K562 (cell line): Measurements from ENCODE around the gene USP49. TPM values are rescaled to one million over a fixed set of nuclear protein-coding genes. Genes with fewer than 3 reads are reported as not detected.
A peak's percentile ranks its signal among the peaks of the same experiment; 100 is the strongest.

Experiments used
- MECOM ChIP-seq: fragments of 250-450 bp; sonication (Bioruptor Pico); IDR thresholded peaks from 2 replicates; pipeline ENCODE4 v1.8.0; 2022; ENCODE audit warnings: inconsistent platforms
- NFIC ChIP-seq: fragments of 450-650 bp; IDR thresholded peaks from 2 replicates; pipeline ENCODE4 v1.6.1; 2017; ENCODE audit warnings: mild to moderate bottlenecking, inconsistent platforms
- OTX1 ChIP-seq: fragments of 450-650 bp; formaldehyde crosslinking; IDR thresholded peaks from 2 replicates; pipeline ENCODE4 v1.4.0; 2022; ENCODE audit warnings: mild to moderate bottlenecking
- POLR2A ChIP-seq: fragments of 450-650 bp; conservative IDR thresholded peaks from 2 replicates; pipeline ENCODE4 v1.6.1; 2016
- RAD21 ChIP-seq, 2 experiments: fragments of 250-450 bp in 1 of 2; fragments of 450-650 bp in 1 of 2; sonication (Bioruptor Pico) in 1 of 2; formaldehyde crosslinking in 1 of 2; IDR thresholded peaks in 1 of 2; conservative IDR thresholded peaks in 1 of 2; 2 replicates each; pipeline versions ENCODE4 v1.4.0 to v1.8.0; 2020 to 2022; ENCODE audit warnings: mild to moderate bottlenecking in 2 of 2, moderate library complexity in 1 of 2
- RFX7 ChIP-seq: fragments of 250-450 bp; sonication (Bioruptor Pico); IDR thresholded peaks from 2 replicates; pipeline ENCODE4 v1.5.1; 2021; ENCODE audit warnings: mild to moderate bottlenecking
- ZBTB17 ChIP-seq: fragments of 450-650 bp; formaldehyde crosslinking; IDR thresholded peaks from 2 replicates; pipeline ENCODE4 v1.4.0; 2020; ENCODE audit warnings: mild to moderate bottlenecking
- ZFPM2 ChIP-seq: fragments of 250-450 bp; sonication (Bioruptor Pico); IDR thresholded peaks from 2 replicates; pipeline ENCODE4 v1.5.1; 2022; ENCODE audit warnings: mild to moderate bottlenecking
- ZNF551 ChIP-seq: fragments of 250-450 bp; sonication (Bioruptor Pico); IDR thresholded peaks from 2 replicates; pipeline ENCODE4 v1.5.0; 2021; ENCODE audit warnings: mild to moderate bottlenecking, moderate library complexity
- ZNF717 ChIP-seq: fragments of 250-450 bp; sonication (Bioruptor Pico); IDR thresholded peaks from 2 replicates; pipeline ENCODE4 v1.5.0; 2021
- polyA plus RNA-seq, 8 experiments: library from polyadenylated mRNA; depleted of rRNA in 4 of 8; stranded (reverse) in 5 of 8; unstranded in 3 of 8; fragments of >200 nt; fragmentation: Nextera tagmentation in 2 of 8; fragmentation: Illumina TruSeq in 1 of 8; extraction: Ambion mirVana in 2 of 8; extraction: Trizol in 1 of 8; gene quantifications; 2 replicates each; pipeline versions ENCODE4 v1.2.1 to v1.2.3, GENCODE V29; 2011 to 2014; ENCODE audit warnings: inconsistent platforms in 1 of 8, missing spikeins in 1 of 8
- total RNA-seq, 7 experiments: library from RNA; depleted of rRNA in 6 of 7; stranded (reverse); fragments of >200 nt in 6 of 7; fragmentation: Illumina TruSeq in 2 of 7; extraction: Trizol in 2 of 7; gene quantifications; 2 replicates each; pipeline versions ENCODE4 v1.2.1 to v1.2.3, GENCODE V29; 2011 to 2021; ENCODE audit warnings: low replicate concordance in 1 of 7
- TF ChIP-seq, protein P1 (sequence below): sonication (generic); formaldehyde crosslinking; IDR thresholded peaks from 2 replicates; pipeline ENCODE4 v1.8.0; 2022; ENCODE audit warnings: missing genetic modification reagents, mild to moderate bottlenecking, moderate library complexity, borderline replicate concordance
- TF ChIP-seq, protein P2 (sequence below), 2 experiments: fragments of 450-650 bp in 1 of 2; sonication (generic) in 1 of 2; formaldehyde crosslinking; conservative IDR thresholded peaks; 2 replicates each; pipeline versions ENCODE4 v1.4.0 to v1.8.1; 2020 to 2022; ENCODE audit warnings: mild to moderate bottlenecking in 1 of 2, missing genetic modification reagents in 1 of 2

USP49 gene
- total and polyA plus RNA-seq, 9 of the 15 experiments (the other 6 are each of a cell fraction or from before 2014, with no cell fraction given), result 1.0 to 9.9 (median 6.5) TPM

DNA sequence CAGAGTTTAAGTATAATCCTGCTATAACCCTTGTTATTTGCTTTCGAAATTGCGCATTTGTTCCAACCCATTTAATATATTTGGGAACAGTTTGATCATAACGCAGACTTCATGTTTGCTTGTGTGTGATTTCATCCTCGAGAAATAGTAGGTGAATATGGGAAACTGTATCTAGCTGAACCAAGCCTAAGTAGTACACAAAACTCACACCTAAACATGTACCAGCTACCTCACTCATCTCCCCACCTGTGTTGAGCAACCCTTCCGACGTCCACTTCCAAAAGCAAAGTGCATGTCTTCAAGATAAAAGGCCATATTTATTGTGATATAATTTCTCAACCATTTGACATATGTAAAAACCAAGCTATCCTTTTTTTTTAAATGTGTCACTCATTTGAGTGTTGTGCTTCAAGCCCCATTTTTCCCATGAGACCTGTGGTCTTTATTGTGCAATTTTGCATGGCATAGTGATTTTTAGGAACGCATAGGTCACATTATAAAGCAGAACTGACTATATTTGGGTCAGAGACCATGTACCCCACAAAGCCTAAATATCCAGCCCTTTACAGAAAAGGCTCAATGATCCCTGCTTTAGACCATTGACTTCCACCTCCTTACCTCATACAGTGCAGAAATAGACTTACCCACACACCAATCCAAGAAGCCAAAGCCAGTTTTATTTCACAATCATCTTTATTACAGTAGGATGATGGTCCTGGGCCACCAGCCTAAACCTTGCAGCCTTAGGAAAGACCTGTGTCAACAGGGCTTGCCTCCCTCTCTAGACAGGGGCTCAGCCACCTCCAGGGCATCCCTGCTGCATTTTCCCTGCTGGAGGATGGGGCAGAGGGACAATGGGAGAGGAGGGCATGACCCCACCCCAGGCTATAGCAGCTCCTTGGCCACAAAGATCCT is 39.4 kb upstream of the USP49 start (continued):
- TF ChIP-seq, protein P1, sequence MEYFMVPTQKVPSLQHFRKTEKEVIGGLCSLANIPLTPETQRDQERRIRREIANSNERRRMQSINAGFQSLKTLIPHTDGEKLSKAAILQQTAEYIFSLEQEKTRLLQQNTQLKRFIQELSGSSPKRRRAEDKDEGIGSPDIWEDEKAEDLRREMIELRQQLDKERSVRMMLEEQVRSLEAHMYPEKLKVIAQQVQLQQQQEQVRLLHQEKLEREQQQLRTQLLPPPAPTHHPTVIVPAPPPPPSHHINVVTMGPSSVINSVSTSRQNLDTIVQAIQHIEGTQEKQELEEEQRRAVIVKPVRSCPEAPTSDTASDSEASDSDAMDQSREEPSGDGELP, result no peak
- TF ChIP-seq MECOM (CRISPR knock-in tag), result no peak
- no peak for TF ChIP-seq ZFPM2 (CRISPR knock-in tag)
- TF ChIP-seq ZNF717, result 0 out of 2 replicates have a peak, but pooled peaks have one; percentile 12
- 0 out of 2 replicates have a peak, but pooled peaks have one; percentile 57 for TF ChIP-seq RFX7 (CRISPR knock-in tag)
- peak; percentile 44; the same call in 1 of the 2 replicates for TF ChIP-seq ZBTB17 (CRISPR knock-in tag)
- 0 out of 2 replicates have a peak, but pooled peaks have one; percentile 27 for TF ChIP-seq ZNF551 (CRISPR knock-in tag)
- TF ChIP-seq, protein P2, sequence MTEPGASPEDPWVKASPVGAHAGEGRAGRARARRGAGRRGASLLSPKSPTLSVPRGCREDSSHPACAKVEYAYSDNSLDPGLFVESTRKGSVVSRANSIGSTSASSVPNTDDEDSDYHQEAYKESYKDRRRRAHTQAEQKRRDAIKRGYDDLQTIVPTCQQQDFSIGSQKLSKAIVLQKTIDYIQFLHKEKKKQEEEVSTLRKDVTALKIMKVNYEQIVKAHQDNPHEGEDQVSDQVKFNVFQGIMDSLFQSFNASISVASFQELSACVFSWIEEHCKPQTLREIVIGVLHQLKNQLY (CRISPR knock-in tag; conservative IDR thresholded peaks at IDR 0.05), result 0 out of 4 replicates have a peak, but pooled peaks of 1 of the 2 experiments have one; percentile 57
- TF ChIP-seq OTX1, result peak; percentile 53; the same call in 1 of the 2 replicates
- 0 out of 2 replicates have a peak, but pooled peaks have one; percentile 3 for TF ChIP-seq NFIC
- TF ChIP-seq POLR2A, result peak; percentile 65
- no peak for TF ChIP-seq RAD21 (CRISPR knock-in tag; conservative IDR thresholded peaks at IDR 0.05 in 1 of 2, IDR thresholded peaks at IDR 0.05 in 1 of 2)
